ENCODE results near the gene GRIA3.
"Not testable (repeated sequence)": the region's sequence is repeated elsewhere in the genome, so short reads cannot be mapped to it uniquely, and the experiment has no call there.

DNA sequence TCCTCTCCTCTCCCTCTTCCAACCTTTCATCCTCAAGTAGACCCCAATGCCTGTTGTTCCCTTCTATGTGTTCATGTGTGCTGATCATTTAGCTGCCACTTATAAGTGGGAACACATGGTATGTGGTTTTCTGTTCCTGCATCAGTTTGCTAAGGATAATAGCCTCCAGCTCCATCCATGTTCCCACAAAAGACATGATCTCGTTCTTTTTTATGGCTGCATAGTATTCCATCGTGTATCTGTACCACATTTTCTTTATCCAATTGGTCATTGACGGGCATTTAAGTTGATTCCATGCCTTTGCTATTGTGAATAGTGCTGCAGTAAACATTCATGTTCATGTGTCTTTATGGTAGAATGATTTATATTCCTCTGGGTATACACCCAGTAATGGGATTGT is 255.8 kb downstream of the GRIA3 start:
- not testable (repeated sequence) for TF ChIP-seq FOSL1 (IDR thresholded peaks at IDR 0.05; ENCODE audit: low read depth); TCF7L2 (IDR thresholded peaks at IDR 0.05; ENCODE audit: borderline replicate concordance, extremely low read depth, insufficient read depth, insufficient read length)
